ENCODE data around the gene SETBP1. TPM values are rescaled to one million over a fixed set of nuclear protein-coding genes. Genes with fewer than 3 reads are reported as not detected.

The SETBP1 gene
- total RNA-seq, 1 experiment from 2014 or later, result 0.23 TPM

DNA sequence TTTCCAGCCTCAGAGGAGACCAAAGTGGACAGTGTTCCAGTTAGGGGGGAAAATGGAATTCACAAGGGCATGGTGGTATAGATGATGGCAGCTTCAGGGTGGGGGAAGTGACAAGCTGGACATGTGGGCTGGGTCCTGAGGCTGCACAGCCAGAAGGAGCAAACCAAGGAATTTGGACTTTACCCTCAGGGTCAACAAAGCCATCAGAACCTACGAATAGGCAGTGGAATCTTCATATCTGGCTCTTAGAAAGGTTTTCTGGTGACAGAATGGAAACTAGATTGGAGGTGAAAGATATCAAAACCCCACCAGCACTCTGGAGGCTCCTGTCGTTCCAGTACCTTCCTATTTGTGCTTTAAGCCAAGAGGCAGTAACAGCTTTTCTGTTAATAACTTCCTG, 127.1 kb downstream of the SETBP1 start:
- intact Hi-C loops (cut with micrococcal nuclease; ENCODE audit: unreplicated experiment), result no loop called here

DNA sequence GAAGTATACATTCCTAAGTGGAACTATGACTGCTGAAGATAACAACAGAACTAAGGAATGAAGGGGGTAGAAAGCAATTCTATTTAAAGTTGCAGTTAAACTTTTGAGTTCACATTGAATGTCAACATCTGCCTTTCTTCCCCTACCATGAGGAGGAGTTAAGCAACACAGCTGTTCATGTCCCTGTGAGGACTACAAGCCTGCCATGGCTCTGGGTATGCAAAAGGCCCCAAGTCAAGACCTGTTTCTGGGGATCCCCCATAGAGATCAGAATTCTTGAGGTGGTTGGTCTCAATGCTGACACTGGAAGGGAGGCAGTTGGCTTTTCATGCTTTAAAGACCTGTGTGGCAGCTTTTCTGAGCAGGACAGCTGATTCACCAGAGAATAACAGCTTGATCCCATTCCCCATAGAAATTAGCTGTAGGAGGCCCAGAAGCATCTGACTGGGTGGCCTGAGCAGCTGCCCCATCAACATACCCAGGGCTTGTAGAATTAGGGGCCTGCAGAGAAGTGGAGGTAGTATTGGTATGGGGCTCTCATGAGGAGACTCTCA, 131.0 kb downstream of the SETBP1 start:
- TF ChIP-seq SIN3A (IDR thresholded peaks at IDR 0.05; ENCODE audit: borderline replicate concordance, insufficient read depth, low read depth, low read length) (no peak), POLR2AphosphoS5 (IDR thresholded peaks at IDR 0.05; ENCODE audit: low read depth, low read length) (no peak), TCF7L2 (IDR thresholded peaks at IDR 0.05; ENCODE audit: low read depth, low read length) (no peak)
- TF ChIP-seq, protein P1, sequence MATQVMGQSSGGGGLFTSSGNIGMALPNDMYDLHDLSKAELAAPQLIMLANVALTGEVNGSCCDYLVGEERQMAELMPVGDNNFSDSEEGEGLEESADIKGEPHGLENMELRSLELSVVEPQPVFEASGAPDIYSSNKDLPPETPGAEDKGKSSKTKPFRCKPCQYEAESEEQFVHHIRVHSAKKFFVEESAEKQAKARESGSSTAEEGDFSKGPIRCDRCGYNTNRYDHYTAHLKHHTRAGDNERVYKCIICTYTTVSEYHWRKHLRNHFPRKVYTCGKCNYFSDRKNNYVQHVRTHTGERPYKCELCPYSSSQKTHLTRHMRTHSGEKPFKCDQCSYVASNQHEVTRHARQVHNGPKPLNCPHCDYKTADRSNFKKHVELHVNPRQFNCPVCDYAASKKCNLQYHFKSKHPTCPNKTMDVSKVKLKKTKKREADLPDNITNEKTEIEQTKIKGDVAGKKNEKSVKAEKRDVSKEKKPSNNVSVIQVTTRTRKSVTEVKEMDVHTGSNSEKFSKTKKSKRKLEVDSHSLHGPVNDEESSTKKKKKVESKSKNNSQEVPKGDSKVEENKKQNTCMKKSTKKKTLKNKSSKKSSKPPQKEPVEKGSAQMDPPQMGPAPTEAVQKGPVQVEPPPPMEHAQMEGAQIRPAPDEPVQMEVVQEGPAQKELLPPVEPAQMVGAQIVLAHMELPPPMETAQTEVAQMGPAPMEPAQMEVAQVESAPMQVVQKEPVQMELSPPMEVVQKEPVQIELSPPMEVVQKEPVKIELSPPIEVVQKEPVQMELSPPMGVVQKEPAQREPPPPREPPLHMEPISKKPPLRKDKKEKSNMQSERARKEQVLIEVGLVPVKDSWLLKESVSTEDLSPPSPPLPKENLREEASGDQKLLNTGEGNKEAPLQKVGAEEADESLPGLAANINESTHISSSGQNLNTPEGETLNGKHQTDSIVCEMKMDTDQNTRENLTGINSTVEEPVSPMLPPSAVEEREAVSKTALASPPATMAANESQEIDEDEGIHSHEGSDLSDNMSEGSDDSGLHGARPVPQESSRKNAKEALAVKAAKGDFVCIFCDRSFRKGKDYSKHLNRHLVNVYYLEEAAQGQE (IDR thresholded peaks at IDR 0.05; ENCODE audit: insufficient read depth in 1 of 2, low read depth in 2 of 2, low read length in 1 of 2), result no peak
- TF ChIP-seq, protein P2, sequence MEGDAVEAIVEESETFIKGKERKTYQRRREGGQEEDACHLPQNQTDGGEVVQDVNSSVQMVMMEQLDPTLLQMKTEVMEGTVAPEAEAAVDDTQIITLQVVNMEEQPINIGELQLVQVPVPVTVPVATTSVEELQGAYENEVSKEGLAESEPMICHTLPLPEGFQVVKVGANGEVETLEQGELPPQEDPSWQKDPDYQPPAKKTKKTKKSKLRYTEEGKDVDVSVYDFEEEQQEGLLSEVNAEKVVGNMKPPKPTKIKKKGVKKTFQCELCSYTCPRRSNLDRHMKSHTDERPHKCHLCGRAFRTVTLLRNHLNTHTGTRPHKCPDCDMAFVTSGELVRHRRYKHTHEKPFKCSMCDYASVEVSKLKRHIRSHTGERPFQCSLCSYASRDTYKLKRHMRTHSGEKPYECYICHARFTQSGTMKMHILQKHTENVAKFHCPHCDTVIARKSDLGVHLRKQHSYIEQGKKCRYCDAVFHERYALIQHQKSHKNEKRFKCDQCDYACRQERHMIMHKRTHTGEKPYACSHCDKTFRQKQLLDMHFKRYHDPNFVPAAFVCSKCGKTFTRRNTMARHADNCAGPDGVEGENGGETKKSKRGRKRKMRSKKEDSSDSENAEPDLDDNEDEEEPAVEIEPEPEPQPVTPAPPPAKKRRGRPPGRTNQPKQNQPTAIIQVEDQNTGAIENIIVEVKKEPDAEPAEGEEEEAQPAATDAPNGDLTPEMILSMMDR (IDR thresholded peaks at IDR 0.05), result no peak
- CTCF ChIA-PET, result no interaction called here
- in situ Hi-C loops (cut with HindIII; ENCODE audit: low pct_unique_long_range_greater_than_20kb, low sequenced_read_pairs), result no loop called here
- H3K4me3 ChIP-seq (ENCODE audit: low read depth in 2 of 2, low read length in 2 of 2), result no peak overlapping the region
- no peaks in the 10 kb centered on the region for H3K27me3 ChIP-seq (ENCODE audit: control insufficient read depth, insufficient read depth, low read length)
- ATAC-seq (no peak), DNase-seq (ENCODE audit: low read depth, low spot score) (no peak)
- intact Hi-C loops (cut with micrococcal nuclease; ENCODE audit: unreplicated experiment), result no loop called here
- POLR2A ChIA-PET, result no interaction called here
- no peaks in the 10 kb centered on the region for H3K9me3 ChIP-seq (ENCODE audit: control insufficient read depth, insufficient read depth, low read depth, low read length)
- H3K4me1 ChIP-seq (ENCODE audit: control insufficient read depth, insufficient read depth, low read length), result no peaks in the 10 kb centered on the region
- H3K27ac ChIP-seq (ENCODE audit: low read length), result no peak overlapping the region
- BruUV-seq (replicated peaks), result no TSS peak
- H3K36me3 ChIP-seq (ENCODE audit: control insufficient read depth, insufficient read depth, low read length), result no peaks in the 10 kb centered on the region

More for the DNA sequence above, 127.1 kb downstream of the SETBP1 start:
- no peak for DNase-seq (ENCODE audit: low read depth, low spot score)
- ATAC-seq, result no peak
- ChIA-PET CTCF (no interaction called here), POLR2A (no interaction called here)
- no TSS peak for BruUV-seq (replicated peaks)
- Histone ChIP-seq H3K27me3 (ENCODE audit: control insufficient read depth, insufficient read depth, low read length) (no peaks in the 10 kb centered on the region), H3K27ac (ENCODE audit: low read length) (no peak overlapping the region), H3K9me3 (ENCODE audit: control insufficient read depth, insufficient read depth, low read depth, low read length) (no peaks in the 10 kb centered on the region), H3K36me3 (ENCODE audit: control insufficient read depth, insufficient read depth, low read length) (no peaks in the 10 kb centered on the region), H3K4me1 (ENCODE audit: control insufficient read depth, insufficient read depth, low read length) (no peaks in the 10 kb centered on the region), H3K4me3 (ENCODE audit: low read depth in 2 of 2, low read length in 2 of 2) (no peak overlapping the region)
- TF ChIP-seq POLR2AphosphoS5 (IDR thresholded peaks at IDR 0.05; ENCODE audit: low read depth, low read length) (no peak), TCF7L2 (IDR thresholded peaks at IDR 0.05; ENCODE audit: low read depth, low read length) (no peak), SIN3A (IDR thresholded peaks at IDR 0.05; ENCODE audit: borderline replicate concordance, insufficient read depth, low read depth, low read length) (no peak)
- TF ChIP-seq, protein P1 (IDR thresholded peaks at IDR 0.05; ENCODE audit: insufficient read depth in 1 of 2, low read depth in 2 of 2, low read length in 1 of 2), result no peak
- TF ChIP-seq, protein P2 (IDR thresholded peaks at IDR 0.05), result no peak
- in situ Hi-C loops (cut with HindIII; ENCODE audit: low pct_unique_long_range_greater_than_20kb, low sequenced_read_pairs), result no loop called here
